ENCODE measurements around the gene PKHD1. TPM values are rescaled to one million over a fixed set of nuclear protein-coding genes. Genes with fewer than 3 reads are reported as not detected.

PKHD1 gene
- total and polyA plus RNA-seq, 2 of the 13 experiments (the other 11 are each of a cell fraction or from before 2014, with no cell fraction given) = 0.01 to 0.13 TPM

- no peak for TF ChIP-seq HNF1A (IDR thresholded peaks at IDR 0.05; ENCODE audit: low read depth)
- TF ChIP-seq HNF1A (CRISPR knock-in tag; IDR thresholded peaks at IDR 0.05; ENCODE audit: borderline replicate concordance) = no peak
- no peak for TF ChIP-seq HNRNPUL1 (IDR thresholded peaks at IDR 0.05; ENCODE audit: low read depth, low read length)
- TF ChIP-seq THAP8 (CRISPR knock-in tag; IDR thresholded peaks at IDR 0.05; ENCODE audit: borderline replicate concordance) = no peak
- no peak for TF ChIP-seq ZNF160 (CRISPR knock-in tag; IDR thresholded peaks at IDR 0.05)
- TF ChIP-seq ZBED4 (CRISPR knock-in tag; IDR thresholded peaks at IDR 0.05; ENCODE audit: borderline replicate concordance) = no peak
Measured at GRCh38 chr6:52010806-52011205, 76.6 kb downstream of the PKHD1 start (continued).

Data from HepG2 (cell line).